GM12891 (cell line): ENCODE results near the gene FAM236B. TPM values are rescaled to one million over a fixed set of nuclear protein-coding genes. Genes with fewer than 3 reads are reported as not detected.
"Not testable (repeated sequence)": the region's sequence is repeated elsewhere in the genome, so short reads cannot be mapped to it uniquely, and the experiment has no call there.

Experiments
- DNase-seq: peaks from one replicate; pipeline ENCODE4 v3.0.0; 2011; ENCODE audit warnings: low spot score; ENCODE audit not compliant: insufficient read length
- FAIRE-seq: peaks from 2 replicates; lab custom pipeline; 2011; peaks lifted over from hg19 to GRCh38; lab: Jason Lieb, UNC
- PAX5 ChIP-seq: IDR thresholded peaks from 2 replicates; pipeline ENCODE4 v1.6.1; 2011; ENCODE audit warnings: low read length, moderate library complexity, mild to moderate bottlenecking; ENCODE audit not compliant: insufficient read depth, severe bottlenecking
- POLR2A ChIP-seq: IDR thresholded peaks from 2 replicates; pipeline ENCODE4 v1.6.1; 2011; ENCODE audit warnings: low read depth, low read length, control low read depth
- POLR2AphosphoS5 ChIP-seq: IDR thresholded peaks from 2 replicates; pipeline ENCODE4 v1.6.1; 2011; ENCODE audit warnings: low read depth, low read length, control low read depth
- POU2F2 ChIP-seq: IDR thresholded peaks from 2 replicates; pipeline ENCODE4 v1.6.1; 2011; ENCODE audit warnings: low read depth, mild to moderate bottlenecking, control low read depth, low read length, moderate library complexity
- SPI1 ChIP-seq: IDR thresholded peaks from 2 replicates; pipeline ENCODE4 v1.6.1; 2011; ENCODE audit warnings: low read depth, low read length, control low read depth
- TAF1 ChIP-seq: IDR thresholded peaks from 2 replicates; pipeline ENCODE4 v1.6.1; 2011; ENCODE audit warnings: low read depth, low read length, control low read depth
- polyA plus RNA-seq: library from polyadenylated mRNA; unstranded; fragments of >200 nt; gene quantifications from one replicate; pipeline ENCODE4 v1.2.1, GENCODE V29; 2012; ENCODE audit warnings: low read depth, missing spikeins, inconsistent platforms; ENCODE audit not compliant: missing spikeins

FAM236B gene
- not detected for polyA plus RNA-seq

DNA sequence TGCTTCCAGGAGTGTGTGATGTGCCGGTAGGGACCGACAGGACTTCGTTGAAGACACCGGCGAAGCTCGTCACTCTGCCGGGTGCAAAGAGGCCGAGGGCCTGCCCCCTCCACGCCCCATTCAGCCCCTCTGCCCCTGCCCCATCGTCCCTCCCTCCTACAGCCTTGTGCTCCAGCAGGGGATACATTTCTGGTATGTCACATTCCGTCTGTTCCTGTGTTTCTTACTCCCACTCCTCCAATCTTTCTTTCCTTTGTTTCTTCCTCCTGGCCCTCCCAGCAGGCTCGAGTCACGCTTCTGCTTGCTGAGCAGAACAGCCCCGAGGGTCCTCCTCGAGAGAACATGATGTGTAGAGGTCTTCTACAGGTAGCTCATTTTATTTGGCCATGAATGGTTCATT, at the start of gene FAM236B:
TSS of gene FAM236B (minus strand) at position 101 of the 400 bp plus-strand sequence. CDS start at position 1, 100 bp downstream.
- not testable (repeated sequence) for DNase-seq, FAIRE-seq

DNA sequence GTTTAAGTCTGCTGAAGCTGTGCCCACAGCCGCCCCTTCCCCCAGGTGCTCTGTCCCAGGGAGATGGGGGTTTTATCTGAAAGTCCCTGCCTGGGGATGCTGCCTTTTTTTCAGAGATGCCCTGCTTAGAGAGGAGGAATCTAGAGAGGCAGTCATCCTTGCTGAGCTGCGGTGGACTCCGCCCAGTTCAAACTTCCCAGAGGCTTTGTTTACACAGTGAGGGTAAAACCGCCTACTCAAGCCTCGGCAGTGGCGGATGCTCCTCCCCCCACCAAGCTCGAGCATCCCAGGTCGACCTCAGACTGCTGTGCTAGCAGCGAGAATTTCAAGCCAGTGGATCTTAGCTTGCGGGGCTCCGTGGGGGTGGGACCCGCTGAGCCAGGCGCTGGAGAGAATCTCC, 48.2 kb upstream of the FAM236B start:
- DNase-seq, FAIRE-seq: not testable (repeated sequence)

DNA sequence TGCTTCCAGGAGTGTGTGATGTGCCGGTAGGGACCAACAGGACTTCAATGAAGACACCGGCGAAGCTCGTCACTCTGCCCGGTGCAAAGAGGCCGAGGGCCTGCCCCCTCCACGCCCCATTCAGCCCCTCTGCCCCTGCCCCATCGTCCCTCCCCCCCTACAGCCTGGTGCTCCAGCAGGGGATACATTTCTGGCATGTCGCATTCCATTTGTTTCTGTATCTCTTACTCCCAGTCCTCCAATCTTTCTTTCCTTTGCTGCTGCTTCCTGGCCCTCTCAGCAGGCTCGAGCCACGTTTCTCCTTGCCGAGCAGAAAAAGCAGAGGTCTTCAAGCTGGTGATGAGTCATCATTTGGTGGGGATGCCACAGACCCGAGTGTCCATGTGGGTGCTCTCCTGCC, 25.6 kb upstream of the FAM236B start, which contains the start of gene FAM236D:
TSS of gene FAM236D (minus strand) at position 101 of the 400 bp plus-strand sequence. CDS start at position 1, 100 bp downstream.
- not testable (repeated sequence) for DNase-seq
- FAIRE-seq = peak; percentile 66

DNA sequence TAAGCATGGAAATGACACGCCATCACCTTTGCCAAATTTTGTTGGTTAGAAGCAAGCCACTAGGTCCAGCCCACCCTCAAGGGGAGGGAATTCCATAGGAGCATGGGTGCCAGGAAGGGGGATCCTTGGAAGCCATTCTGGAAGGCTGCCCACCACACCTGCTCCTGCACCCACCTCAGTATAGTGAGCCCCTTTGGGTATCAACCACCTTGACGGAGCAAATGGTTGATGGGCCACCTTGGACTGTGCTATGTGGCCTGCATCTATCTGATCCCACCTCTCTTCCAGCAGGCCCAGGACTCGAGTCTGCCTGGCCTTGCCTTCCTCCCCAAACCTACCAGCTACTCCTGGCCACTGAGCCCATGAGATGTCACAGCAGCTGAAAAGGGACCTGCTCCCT, 7.9 kb upstream of the FAM236B start:
- not testable (repeated sequence) for FAIRE-seq, DNase-seq

DNA sequence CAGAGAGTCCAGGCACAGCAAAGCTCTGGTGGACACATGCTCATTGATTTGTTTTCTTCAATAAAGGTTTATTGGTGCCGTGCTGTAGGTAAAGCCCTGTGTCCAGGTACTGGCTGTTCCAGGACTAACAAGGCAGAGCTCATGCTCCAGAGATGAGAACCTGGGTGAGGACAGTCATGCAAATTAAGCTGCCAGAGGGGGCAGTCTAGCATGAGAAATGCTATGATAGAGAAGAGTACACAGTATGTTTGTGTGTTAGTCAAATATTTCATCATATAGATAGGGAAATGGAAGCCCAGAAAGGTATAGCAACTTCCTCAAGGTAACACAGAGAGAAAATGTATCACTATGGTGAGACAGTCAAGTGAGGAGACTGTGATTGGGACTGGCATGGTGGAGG, 5.7 kb upstream of the FAM236B start:
- not testable (repeated sequence) for FAIRE-seq

DNA sequence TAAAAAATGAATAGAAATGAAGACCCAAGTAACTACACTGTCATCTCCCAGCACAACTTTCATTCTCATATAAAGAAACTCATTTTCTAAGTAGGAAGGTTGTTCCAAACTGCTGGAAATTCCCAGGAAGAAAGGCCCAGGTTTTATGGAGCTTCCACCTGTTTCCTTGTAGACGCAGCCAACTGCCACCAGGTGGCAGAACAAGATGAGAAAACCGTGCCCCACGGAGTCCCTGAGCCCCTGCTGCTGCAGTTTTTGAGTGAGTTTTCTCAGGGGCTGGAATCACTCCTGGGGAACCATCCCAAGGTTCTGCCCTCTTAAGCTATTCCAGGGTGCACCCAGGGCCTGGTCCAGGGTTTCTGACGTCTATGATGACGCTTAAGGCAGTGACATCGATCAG, 1.5 kb upstream of the FAM236B start:
- not testable (repeated sequence) for DNase-seq, FAIRE-seq

More for the DNA sequence above, 5.7 kb upstream of the FAM236B start:
- not testable (repeated sequence) for DNase-seq

DNA sequence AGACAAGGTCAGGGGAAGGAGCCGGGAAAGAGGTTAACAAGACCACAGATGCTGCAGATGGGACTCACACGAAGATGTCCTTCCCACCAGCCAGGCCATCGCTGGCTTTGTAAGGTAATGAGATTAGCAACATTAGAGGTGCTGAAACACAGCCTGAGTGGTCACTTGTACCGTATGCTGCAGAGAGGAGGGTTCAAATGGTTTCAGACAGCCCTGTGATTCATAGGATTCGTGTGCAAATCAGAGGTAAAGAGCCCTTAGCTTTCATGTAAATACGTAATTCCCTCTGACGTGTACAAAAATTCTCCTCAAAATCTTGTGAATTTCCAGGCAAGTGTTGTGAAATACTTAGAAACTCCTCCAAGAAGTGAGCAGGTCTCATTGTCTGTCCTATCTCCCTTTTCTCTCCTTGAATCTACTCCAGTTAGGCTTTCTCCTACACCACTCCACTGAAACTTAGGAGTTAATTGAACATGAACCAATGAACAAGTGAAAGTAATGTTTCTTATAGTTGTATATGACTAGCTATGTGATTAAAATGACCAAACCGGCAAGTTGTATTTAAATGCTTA, 991 bp upstream of the FAM236B start:
- not testable (repeated sequence) for DNase-seq, FAIRE-seq

DNA sequence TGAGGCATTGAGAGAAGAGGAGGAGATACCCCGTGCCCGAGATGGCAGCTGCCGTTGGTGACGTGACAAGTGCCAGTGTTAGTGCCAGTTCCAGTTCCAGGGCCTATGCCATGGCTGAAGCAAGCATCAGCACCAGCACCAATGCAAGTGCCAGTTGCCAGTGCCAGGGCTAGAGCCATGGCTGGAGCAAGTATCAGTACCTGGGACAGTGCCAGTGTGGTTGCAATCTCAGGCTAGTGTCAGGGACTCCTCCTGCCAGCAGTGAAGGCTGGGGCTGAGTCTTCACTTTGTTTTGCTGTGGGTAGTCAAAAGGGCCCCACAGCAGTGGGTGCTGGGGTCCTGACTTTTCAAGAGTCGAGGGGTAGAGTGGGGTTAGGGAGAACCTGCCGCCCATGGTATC, 4.3 kb downstream of the FAM236B start:
- DNase-seq, FAIRE-seq: not testable (repeated sequence)

DNA sequence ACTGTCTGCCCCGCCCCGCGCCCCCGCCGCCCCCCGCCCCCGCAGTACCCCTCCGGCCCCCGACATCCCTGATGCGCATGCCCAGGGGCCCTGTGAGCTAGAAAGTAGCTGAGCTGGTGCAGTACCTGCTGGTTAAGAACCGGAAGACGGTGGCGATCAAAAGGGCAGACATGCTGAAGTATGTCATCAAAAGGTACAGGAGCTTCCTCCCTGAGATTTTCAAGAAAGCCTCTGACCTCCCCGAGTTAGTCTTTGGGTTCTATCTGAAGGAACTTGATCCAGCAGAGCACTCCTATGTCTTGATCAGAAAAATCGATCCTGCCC, 5.0 kb downstream of the FAM236B start:
- not testable (repeated sequence) for DNase-seq
- FAIRE-seq = peak; percentile 90

DNA sequence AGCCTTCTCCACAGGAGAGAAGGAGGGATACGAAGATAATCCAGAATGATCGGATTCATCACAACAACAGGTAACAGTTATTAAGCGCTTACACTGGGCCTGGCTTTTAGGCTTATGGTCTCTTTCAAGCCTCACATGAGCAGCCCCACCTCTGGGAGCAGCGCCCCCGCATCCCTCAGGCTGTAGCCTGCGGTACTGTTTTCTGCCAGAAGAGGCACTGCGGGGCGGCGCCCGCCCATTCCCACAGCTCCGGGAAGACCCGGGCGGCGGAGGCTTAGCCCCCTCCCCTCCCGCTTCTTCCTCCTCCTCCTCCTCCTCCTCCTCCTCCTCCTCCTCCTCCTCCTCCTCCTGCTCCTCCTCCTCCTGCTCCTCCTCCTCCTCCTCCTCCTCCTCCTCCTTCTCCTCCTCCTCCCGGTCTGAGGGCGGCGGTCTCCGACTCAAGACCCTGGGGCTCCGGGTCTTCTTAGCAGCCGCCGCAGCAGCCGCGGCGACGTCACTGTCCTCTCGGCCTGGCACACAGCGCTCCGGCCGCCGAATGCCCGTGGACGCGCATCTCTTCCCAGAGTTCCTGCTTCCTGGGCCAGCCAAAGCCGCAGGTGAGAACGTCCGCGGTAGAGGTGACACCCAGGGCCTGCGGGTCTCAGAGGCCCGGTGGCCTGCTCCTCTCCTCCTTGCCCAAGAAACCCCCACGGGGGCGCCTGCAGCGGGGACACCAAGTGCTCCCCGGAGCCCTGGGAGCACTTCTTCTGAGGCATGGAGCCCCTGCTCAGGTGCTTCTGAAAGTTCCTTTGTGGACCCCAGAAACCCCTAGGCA, 5.6 kb downstream of the FAM236B start, which contains the start of gene DMRTC1B:
TSS of gene DMRTC1B (plus strand) at position 238 of the 814 bp plus-strand sequence. CDS start 68,246 bp downstream, outside the sequence.
- DNase-seq, FAIRE-seq: not testable (repeated sequence)

DNA sequence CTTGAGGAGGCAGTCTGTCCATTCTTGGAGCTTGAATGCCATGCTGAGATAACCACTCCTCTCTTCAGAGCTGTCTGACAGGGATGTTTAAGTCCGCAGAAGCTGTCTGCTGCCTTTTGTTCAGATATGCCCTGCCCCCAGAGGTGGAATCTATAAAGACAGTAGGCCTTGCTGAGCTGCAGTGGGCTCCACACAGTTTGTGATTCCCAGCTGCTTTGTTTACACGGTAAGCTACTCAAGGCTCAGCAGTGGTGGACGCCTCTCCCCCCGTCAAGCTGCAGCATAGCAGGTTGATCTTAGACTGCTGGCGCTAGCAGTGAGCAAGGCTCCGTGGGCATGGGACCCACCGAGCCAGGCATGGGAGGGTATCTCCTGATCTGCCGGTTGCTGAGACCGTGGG, 22.0 kb downstream of the FAM236B start:
- not testable (repeated sequence) for FAIRE-seq

DNA sequence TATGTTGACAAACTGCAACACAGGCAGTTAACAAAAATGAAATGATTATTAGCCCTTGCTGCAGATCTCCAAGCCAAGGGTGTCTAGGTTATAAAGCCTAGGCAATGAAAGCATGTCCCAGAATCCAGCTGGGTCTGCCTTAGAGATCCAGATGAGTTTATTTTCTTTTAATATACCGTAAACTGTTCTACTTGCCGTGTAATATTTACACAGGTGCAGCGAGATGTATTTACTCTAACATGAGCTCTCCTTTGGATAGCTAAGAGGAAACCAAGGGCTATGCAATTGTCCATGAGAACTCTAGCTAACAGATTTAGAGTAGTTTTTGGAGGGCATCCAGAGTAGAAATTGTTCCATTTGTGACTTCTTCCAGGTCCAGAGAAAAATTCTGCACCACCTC, 33.9 kb downstream of the FAM236B start:
- not testable (repeated sequence) for FAIRE-seq

More for the DNA sequence above, 22.0 kb downstream of the FAM236B start:
- DNase-seq = not testable (repeated sequence)

DNA sequence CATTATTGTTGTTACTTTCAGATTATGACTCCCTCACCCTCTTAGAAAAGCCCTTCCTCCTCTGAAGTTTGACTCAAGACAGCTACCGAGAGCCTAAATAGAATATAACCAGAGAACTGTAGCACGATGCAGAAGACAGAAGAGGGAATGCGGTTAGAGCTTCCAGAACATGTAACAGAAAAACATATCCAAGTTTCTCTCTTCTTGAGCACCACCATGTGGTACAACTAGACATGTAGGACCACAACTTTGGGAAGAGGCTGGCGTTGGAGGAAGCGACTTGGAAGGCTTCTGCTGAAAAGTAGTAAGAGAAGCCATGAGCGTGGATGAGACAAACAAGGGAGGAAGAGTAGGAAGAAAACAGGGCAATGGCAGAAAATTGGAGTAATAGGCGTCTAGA, 36.9 kb downstream of the FAM236B start:
- not testable (repeated sequence) for FAIRE-seq, DNase-seq

More for the DNA sequence above, 33.9 kb downstream of the FAM236B start:
- not testable (repeated sequence) for DNase-seq

DNA sequence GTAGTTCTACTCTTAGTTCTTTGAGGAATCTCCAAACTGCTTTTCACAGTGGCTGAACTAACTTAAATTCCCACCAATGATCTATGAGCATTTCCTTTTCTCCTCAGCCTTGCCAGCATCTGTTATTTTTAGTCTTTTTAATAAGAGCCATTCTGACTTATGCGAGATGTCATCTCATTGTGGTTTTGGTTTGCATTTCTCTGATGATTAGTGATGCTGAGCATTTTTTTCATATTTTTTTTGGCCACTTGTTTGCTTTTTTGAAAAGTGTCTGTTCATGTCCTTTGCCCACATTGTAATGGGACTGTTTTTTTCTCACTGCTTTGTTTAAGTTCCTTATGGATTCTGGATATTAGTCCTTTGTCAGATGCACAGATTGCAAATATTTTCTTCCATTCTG, 46.9 kb downstream of the FAM236B start:
- no peak for TF ChIP-seq POLR2AphosphoS5
- TF ChIP-seq POU2F2 = no peak
- no peak for TF ChIP-seq POLR2A
- TF ChIP-seq TAF1 = no peak
- TF ChIP-seq SPI1 = no peak
- no peak for TF ChIP-seq PAX5
- FAIRE-seq (no peak), DNase-seq (no peak)

DNA sequence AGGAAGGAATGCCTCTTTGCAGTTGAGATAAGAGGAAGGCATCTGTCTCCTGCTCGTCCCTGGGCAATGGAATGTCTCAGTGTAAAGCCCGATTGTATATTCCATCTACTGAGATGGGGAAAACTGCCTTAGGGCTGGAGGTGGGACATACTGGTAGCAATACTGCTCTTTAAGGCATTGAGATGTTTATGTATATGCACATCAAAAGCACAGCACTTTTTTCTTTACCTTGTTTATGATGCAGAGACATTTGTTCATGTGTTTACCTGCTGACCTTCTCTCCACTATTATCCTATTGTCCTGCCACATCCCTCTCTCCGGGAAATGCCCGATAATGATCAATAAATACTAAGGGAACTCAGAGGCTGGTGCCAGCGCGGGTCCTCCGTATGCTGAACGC, 48.8 kb downstream of the FAM236B start:
- not testable (repeated sequence) for FAIRE-seq, DNase-seq
